OCI-LY3 (cell line): Measurements from ENCODE around the gene HLA-C.
"Not testable (repeated sequence)": the region's sequence is repeated elsewhere in the genome, so short reads cannot be mapped to it uniquely, and the experiment has no call there.

Experiments
- H2AFZ ChIP-seq: fragments of 200-600, 300-600 bp; shearing (Covaris generic); 2 replicates; pipeline ENCODE4 v1.6.0; 2014; ENCODE audit warnings: antibody characterized with exemption, low read depth, low read length
- H3K27ac ChIP-seq: fragments of 200-600, 300-600 bp; sonication (generic); 2 replicates; pipeline ENCODE4 v1.5.1; 2014; ENCODE audit warnings: mild to moderate bottlenecking, low read length, moderate library complexity, mixed read lengths
- H3K27me3 ChIP-seq: fragments of 200-600, 300-600 bp; sonication (generic); 2 replicates; pipeline ENCODE4 v1.6.1; 2014; ENCODE audit warnings: low read depth, low read length, mixed read lengths
- H3K36me3 ChIP-seq: fragments of 200-600, 300-600 bp; sonication (generic); replicated peaks from 2 replicates; pipeline ENCODE3; 2014; ENCODE audit warnings: low read depth, low read length, mixed read lengths
- H3K4me1 ChIP-seq: fragments of 300-600, 200-600 bp; sonication (generic); 2 replicates; pipeline ENCODE4 v1.6.1; 2014; ENCODE audit warnings: low read length, mixed read lengths
- H3K4me2 ChIP-seq: fragments of 200-600, 300-600 bp; sonication (generic); 2 replicates; pipeline ENCODE4 v1.6.1; 2014; ENCODE audit warnings: low read length, mixed read lengths
- H3K4me3 ChIP-seq: fragments of 300-600, 200-600 bp; sonication (generic); 2 replicates; pipeline ENCODE4 v1.5.1; 2014; ENCODE audit warnings: antibody characterized with exemption, mild to moderate bottlenecking, low read length, moderate library complexity
- H3K79me2 ChIP-seq: fragments of 300-600, 200-600 bp; shearing (Covaris generic); 2 replicates; pipeline ENCODE4 v1.6.1; 2014; ENCODE audit warnings: mild to moderate bottlenecking, low read length, mixed read lengths
- H3K9ac ChIP-seq: fragments of 300-600, 200-600 bp; shearing (Covaris generic); 2 replicates; pipeline ENCODE4 v1.6.0; 2014; ENCODE audit warnings: mild to moderate bottlenecking, low read length, moderate library complexity
- H3K9me3 ChIP-seq: fragments of 200-600, 300-600 bp; shearing (Covaris generic); 2 replicates; pipeline ENCODE4 v1.6.1; 2014; ENCODE audit warnings: low read length, mixed read lengths; ENCODE audit not compliant: insufficient read depth
- H4K20me1 ChIP-seq: fragments of 200-600, 300-600 bp; sonication (generic); 2 replicates; pipeline ENCODE4 v1.6.1; 2016; ENCODE audit warnings: low read length, mixed read lengths; ENCODE audit not compliant: insufficient read depth
- EZH2phosphoT487 ChIP-seq: fragments of 200-600 bp; shearing (Covaris generic); IDR thresholded peaks from 2 replicates; pipeline ENCODE4 v1.6.1; 2018; ENCODE audit warnings: antibody characterized with exemption, mixed run types, low read depth
- TF ChIP-seq, protein P1 (sequence below): fragments of 200-600, 300-600 bp; sonication (generic); IDR thresholded peaks from 2 replicates; pipeline ENCODE4 v1.5.1; 2014; ENCODE audit warnings: antibody characterized with exemption, low read length, low read depth

HLA-C gene

DNA sequence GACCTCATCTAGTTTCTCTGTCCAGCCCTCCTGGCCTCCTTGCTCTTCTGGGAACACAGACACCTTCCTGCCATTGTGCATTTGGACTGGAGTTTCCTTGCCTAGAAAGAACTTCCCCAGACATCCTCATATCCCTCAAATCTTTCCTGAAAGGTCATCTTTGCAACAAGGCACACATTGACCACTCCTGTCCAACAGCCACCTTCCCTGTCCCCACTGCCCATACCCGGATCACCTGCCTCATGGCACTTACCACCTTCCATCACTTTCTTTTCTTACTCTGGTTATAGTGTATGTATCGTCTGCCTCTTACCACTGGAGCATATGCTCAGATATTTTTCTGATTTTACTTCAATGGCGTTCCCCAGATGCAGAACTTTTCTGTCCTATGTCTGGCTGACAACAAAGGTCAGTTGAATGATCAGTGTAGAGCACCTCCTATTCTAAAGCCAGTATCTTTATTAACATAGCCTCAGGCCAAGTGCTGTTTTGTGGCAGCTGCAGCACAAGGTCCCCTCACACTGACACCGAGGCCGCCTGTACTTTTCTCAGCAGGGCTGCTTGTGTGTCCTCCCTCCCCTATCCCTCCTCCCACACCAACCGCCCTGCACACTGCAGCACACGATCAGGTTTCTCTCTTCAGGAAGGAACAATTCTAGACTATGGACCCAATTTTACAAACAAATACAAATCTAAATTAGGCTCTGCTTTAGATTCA, 4.1 kb downstream of the HLA-C start:
- Histone ChIP-seq H3K4me1 (peaks cover 12% of the 10 kb centered on the region), H3K4me3 (no peak overlapping the region), H3K27ac (no peak overlapping the region), H3K9ac (no peak overlapping the region), H4K20me1 (peaks cover 26% of the 10 kb centered on the region), H3K9me3 (no peaks in the 10 kb centered on the region), H3K79me2 (peaks cover 16% of the 10 kb centered on the region), H2AFZ (no peak overlapping the region), H3K4me2 (no peak overlapping the region), H3K27me3 (no peaks in the 10 kb centered on the region), H3K36me3 (peaks cover 26% of the 10 kb centered on the region)
- no peak for TF ChIP-seq EZH2phosphoT487
- TF ChIP-seq, protein P1, sequence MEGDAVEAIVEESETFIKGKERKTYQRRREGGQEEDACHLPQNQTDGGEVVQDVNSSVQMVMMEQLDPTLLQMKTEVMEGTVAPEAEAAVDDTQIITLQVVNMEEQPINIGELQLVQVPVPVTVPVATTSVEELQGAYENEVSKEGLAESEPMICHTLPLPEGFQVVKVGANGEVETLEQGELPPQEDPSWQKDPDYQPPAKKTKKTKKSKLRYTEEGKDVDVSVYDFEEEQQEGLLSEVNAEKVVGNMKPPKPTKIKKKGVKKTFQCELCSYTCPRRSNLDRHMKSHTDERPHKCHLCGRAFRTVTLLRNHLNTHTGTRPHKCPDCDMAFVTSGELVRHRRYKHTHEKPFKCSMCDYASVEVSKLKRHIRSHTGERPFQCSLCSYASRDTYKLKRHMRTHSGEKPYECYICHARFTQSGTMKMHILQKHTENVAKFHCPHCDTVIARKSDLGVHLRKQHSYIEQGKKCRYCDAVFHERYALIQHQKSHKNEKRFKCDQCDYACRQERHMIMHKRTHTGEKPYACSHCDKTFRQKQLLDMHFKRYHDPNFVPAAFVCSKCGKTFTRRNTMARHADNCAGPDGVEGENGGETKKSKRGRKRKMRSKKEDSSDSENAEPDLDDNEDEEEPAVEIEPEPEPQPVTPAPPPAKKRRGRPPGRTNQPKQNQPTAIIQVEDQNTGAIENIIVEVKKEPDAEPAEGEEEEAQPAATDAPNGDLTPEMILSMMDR, result no peak

- TF ChIP-seq EZH2phosphoT487, result no peak
- TF ChIP-seq, protein P1, result no peak
Measured at GRCh38 chr6:31266567-31267360, 5.1 kb downstream of the HLA-C start.

GRCh38 chr6:31265926-31266325, 6.0 kb downstream of the HLA-C start:
- Histone ChIP-seq H3K27me3 (no peaks in the 10 kb centered on the region), H3K9ac (no peak overlapping the region), H3K27ac (no peak overlapping the region), H3K4me1 (peaks cover 6% of the 10 kb centered on the region), H3K79me2 (peaks cover 7% of the 10 kb centered on the region), H3K4me2 (no peak overlapping the region), H2AFZ (no peak overlapping the region), H4K20me1 (peaks cover 25% of the 10 kb centered on the region), H3K36me3 (peaks cover 25% of the 10 kb centered on the region), H3K4me3 (no peak overlapping the region), H3K9me3 (no peaks in the 10 kb centered on the region)
- no peak for TF ChIP-seq EZH2phosphoT487
- TF ChIP-seq, protein P1, result no peak

More at GRCh38 chr6:31266567-31267360, 5.1 kb downstream of the HLA-C start:
- Histone ChIP-seq H3K9ac (no peak overlapping the region), H2AFZ (no peak overlapping the region), H3K9me3 (no peaks in the 10 kb centered on the region), H3K27me3 (no peaks in the 10 kb centered on the region), H3K4me1 (peaks cover 6% of the 10 kb centered on the region), H3K4me2 (no peak overlapping the region), H4K20me1 (peaks cover 26% of the 10 kb centered on the region), H3K79me2 (peaks cover 15% of the 10 kb centered on the region), H3K36me3 (peaks cover 26% of the 10 kb centered on the region), H3K4me3 (no peak overlapping the region), H3K27ac (no peak overlapping the region)

GRCh38 chr6:31263346-31263933, 8.5 kb downstream of the HLA-C start:
- H3K9me3 ChIP-seq, H4K20me1 ChIP-seq, H3K4me3 ChIP-seq, H3K79me2 ChIP-seq, H3K27ac ChIP-seq, H3K4me1 ChIP-seq, H3K27me3 ChIP-seq, H3K36me3 ChIP-seq, H3K4me2 ChIP-seq, H3K9ac ChIP-seq, H2AFZ ChIP-seq: not testable (repeated sequence)

DNA sequence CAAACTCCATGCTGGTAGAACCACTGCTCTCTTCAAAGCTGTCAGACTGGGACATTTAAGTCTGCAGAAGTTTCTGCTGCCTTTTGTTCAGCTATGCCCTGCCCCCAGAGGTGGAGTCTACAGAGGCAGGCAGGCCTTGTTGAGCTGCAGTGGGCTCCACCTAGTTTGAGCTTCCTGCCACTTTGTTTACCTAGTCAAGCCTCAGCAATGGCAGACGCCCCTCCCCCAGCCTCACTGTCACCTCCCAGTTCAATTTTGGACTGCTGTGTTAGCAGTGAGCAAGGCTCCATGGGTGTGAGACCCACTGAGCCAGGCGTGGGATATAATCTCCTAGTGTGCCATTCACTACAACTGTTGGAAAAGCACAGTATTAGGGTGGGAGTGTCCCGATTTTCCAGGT, 11.9 kb downstream of the HLA-C start:
- H3K9me3 ChIP-seq, H3K27ac ChIP-seq, H3K27me3 ChIP-seq, H3K4me1 ChIP-seq, H3K4me2 ChIP-seq, H3K36me3 ChIP-seq, H3K4me3 ChIP-seq, H4K20me1 ChIP-seq, H2AFZ ChIP-seq, H3K9ac ChIP-seq, H3K79me2 ChIP-seq: not testable (repeated sequence)
